HTR-8/SVneo (cell line): Measurements from ENCODE around the gene TMX1.

ENCODE experiments used
- DNase-seq: peaks from one replicate; pipeline ENCODE4 v3.0.0; 2011; ENCODE audit warnings: low spot score, mixed read lengths; ENCODE audit not compliant: insufficient read length
- FAIRE-seq: peaks from 2 replicates; lab custom pipeline; 2011; peaks lifted over from hg19 to GRCh38; lab: Jason Lieb, UNC

Gene TMX1

GRCh38 chr14:51289169-51289568, 49.1 kb downstream of the TMX1 start:
- DNase-seq: no peak
- FAIRE-seq: no peak

- no peak for FAIRE-seq
- DNase-seq: no peak
Measured at GRCh38 chr14:51290132-51290531, 50.1 kb downstream of the TMX1 start.

GRCh38 chr14:51291016-51291415, 51.0 kb downstream of the TMX1 start:
- peak; percentile 23 for FAIRE-seq
- DNase-seq: no peak

GRCh38 chr14:51293149-51293911, 53.3 kb downstream of the TMX1 start:
- DNase-seq (no peak), FAIRE-seq (no peak)

GRCh38 chr14:51293912-51294389, 53.9 kb downstream of the TMX1 start:
- no peak for FAIRE-seq
- DNase-seq: no peak

- FAIRE-seq (no peak), DNase-seq (no peak)
Measured at GRCh38 chr14:51294951-51295525, 55.0 kb downstream of the TMX1 start.

GRCh38 chr14:51295646-51296263, 55.7 kb downstream of the TMX1 start:
- FAIRE-seq (no peak), DNase-seq (no peak)

- no peak for DNase-seq
- FAIRE-seq: no peak
Measured at GRCh38 chr14:51297066-51297465, 57.0 kb downstream of the TMX1 start.

GRCh38 chr14:51298895-51299294, 58.8 kb downstream of the TMX1 start:
- FAIRE-seq (no peak), DNase-seq (no peak)

GRCh38 chr14:51302295-51303030, 62.4 kb downstream of the TMX1 start:
- DNase-seq (no peak), FAIRE-seq (peak; percentile 42)

GRCh38 chr14:51304438-51304837, 64.4 kb downstream of the TMX1 start:
- no peak for FAIRE-seq
- DNase-seq: no peak

- FAIRE-seq (no peak), DNase-seq (peak; percentile 80)
Measured at GRCh38 chr14:51304941-51305340, 64.9 kb downstream of the TMX1 start.

GRCh38 chr14:51305751-51306150, 65.7 kb downstream of the TMX1 start:
- DNase-seq (no peak), FAIRE-seq (no peak)
